GM10248 (cell line): ENCODE measurements around the gene XBP1.

Experiments used
- CTCF ChIA-PET: fragments of 300-600 bp; sonication (Branson Sonifier 250); formaldehyde crosslinking; extraction: SDS; loops from one replicate; lab custom pipeline; 2021; ENCODE audit warnings: antibody characterized with exemption; lab: Yijun Ruan, JAX
- POLR2A ChIA-PET: fragments of 350-650 bp; sonication (Branson Sonifier 250); formaldehyde crosslinking; extraction: SDS; loops from one replicate; lab custom pipeline; 2020; ENCODE audit warnings: antibody characterized with exemption; lab: Yijun Ruan, JAX
- DNase-seq: peaks from one replicate; pipeline ENCODE4 v3.0.0; 2012; ENCODE audit errors: extremely low spot score
- CTCF ChIP-seq: IDR thresholded peaks from 2 replicates; pipeline ENCODE4 v1.5.1; 2012; ENCODE audit warnings: mild to moderate bottlenecking, low read depth; ENCODE audit errors: extremely low read depth, missing control alignments, control extremely low read depth

The XBP1 gene

GRCh38 chr22:28819253-28820096 lies 19.1 kb upstream of the XBP1 start:
- ChIA-PET CTCF (interaction anchor here (0.9 to 4.1 kb wide), 10 partner anchors 9 to 229 kb away, joined by 3 to 48 read pairs (median 6); partner anchors contain the start of gene XBP1), POLR2A (interaction anchor here (1.0 to 2.4 kb wide), 4 partner anchors 8 to 21 kb away, joined by 6 to 12 read pairs (median 8); partner anchors contain the start of gene XBP1)
- DNase-seq: no peak
- no peak for TF ChIP-seq CTCF

- no peak for DNase-seq
- TF ChIP-seq CTCF: no peak
- ChIA-PET CTCF (interaction anchor here (0.6 to 4.1 kb wide), 8 partner anchors 11 to 223 kb away, joined by 3 to 48 read pairs (median 6); partner anchors contain the start of gene XBP1), POLR2A (interaction anchor here (0.6 to 2.4 kb wide), 6 partner anchors 9 to 180 kb away, joined by 4 to 12 read pairs (median 8); partner anchors contain the start of gene XBP1)
Measured at GRCh38 chr22:28817919-28818859, 17.8 kb upstream of the XBP1 start.

- no peak for TF ChIP-seq CTCF
- ChIA-PET POLR2A (no interaction called here), CTCF (interaction anchor here (1.0 kb wide), 1 partner anchor 20 kb away, joined by 3 read pairs; no protein-coding TSS in a partner anchor)
- no peak for DNase-seq
Measured at GRCh38 chr22:28817064-28817463, 16.7 kb upstream of the XBP1 start.

GRCh38 chr22:28815729-28816128 lies 15.4 kb upstream of the XBP1 start:
- no peak for TF ChIP-seq CTCF
- ChIA-PET CTCF (no interaction called here), POLR2A (interaction anchor here (0.7 to 0.8 kb wide), 2 partner anchors 82 to 100 kb away, joined by 4 read pairs; no protein-coding TSS in a partner anchor)

GRCh38 chr22:28815111-28815510 lies 14.7 kb upstream of the XBP1 start:
- ChIA-PET CTCF (interaction anchor here (0.7 to 2.0 kb wide), 4 partner anchors 13 to 214 kb away, joined by 3 to 4 read pairs (median 4); no protein-coding TSS in a partner anchor), POLR2A (interaction anchor here (0.6 to 1.0 kb wide), 3 partner anchors 13 to 99 kb away, joined by 3 to 4 read pairs (median 4); partner anchors contain the start of gene XBP1)
- no peak for TF ChIP-seq CTCF
- DNase-seq: no peak

More at GRCh38 chr22:28815729-28816128, 15.4 kb upstream of the XBP1 start:
- DNase-seq: no peak
